Mucosa of descending colon (tissue), 3 donors: ENCODE results near the gene DCLRE1C. TPM values are rescaled to one million over a fixed set of nuclear protein-coding genes. Genes with fewer than 3 reads are reported as not detected.

Experiments
- ATAC-seq: fragments of 200-7000 bp; cut with Tn5 transposase; one replicate; pipeline ENCODE4 v1.9.1; 2020; ENCODE audit warnings: mild to moderate bottlenecking, moderate library complexity
- DNase-seq, 3 donors: peaks; one replicate each; pipeline ENCODE4 v3.0.0-alpha.2; 2020
- H3K36me3 ChIP-seq: fragments of 200-600 bp; one replicate; pipeline ENCODE4 v1.8.0; 2021; ENCODE audit warnings: low read depth, mild to moderate bottlenecking
- H3K4me1 ChIP-seq: fragments of 200-600 bp; one replicate; pipeline ENCODE4 v1.8.0; 2021; ENCODE audit warnings: low read depth, mild to moderate bottlenecking
- H3K4me3 ChIP-seq: fragments of 200-600 bp; one replicate; pipeline ENCODE4 v1.8.0; 2021; ENCODE audit warnings: mild to moderate bottlenecking
- H3K9me3 ChIP-seq: fragments of 200-600 bp; one replicate; pipeline ENCODE4 v1.8.0; 2021; ENCODE audit warnings: mild to moderate bottlenecking
- CTCF ChIP-seq: fragments of 200-600 bp; IDR thresholded peaks from one replicate; pipeline ENCODE4 v1.8.0; 2022; ENCODE audit warnings: antibody characterized with exemption, mild to moderate bottlenecking
- intact Hi-C, 2 donors: fragments of 100-400 bp; cut with DNase I in 1 of 2; cut with micrococcal nuclease in 1 of 2; formaldehyde crosslinking; loops; one replicate each; pipeline versions ENCODE4 v1.11.0 to v1.11.1; 2022; cut with DNase I, micrococcal nuclease
- total RNA-seq, 3 donors: library from RNA; stranded (reverse); fragmentation: NEBNext Ultra II Directional in 2 of 3; extraction: Animal tissue kit (Norgen Biotek cat#: 25700) in 2 of 3; gene quantifications; one replicate each; pipeline versions ENCODE4 v1.2.1 to v1.2.4, GENCODE V29; 2021 to 2023
- donor health status: DM: no; HTN: no; CAD: no; lungs with moderate emphysema.
- donor health status: DM: no; HTN: no; CAD: no.
- donor health status: DM: no; HTN: yes; CAD: no.

Gene DCLRE1C
- total RNA-seq, 3 donors from 2014 or later = 10.2 to 15.6 (median 12.4) TPM

- no peaks in the 10 kb centered on the region for H3K9me3 ChIP-seq
- no peaks in the 10 kb centered on the region for H3K36me3 ChIP-seq
- no peak overlapping the region for H3K4me3 ChIP-seq
- no peak for TF ChIP-seq CTCF
- intact Hi-C loops = no loop called here
- no peak for DNase-seq
- no peaks in the 10 kb centered on the region for H3K4me1 ChIP-seq
- ATAC-seq = peak; percentile 47
These were observed 27.0 kb downstream of the DCLRE1C start for GRCh38 chr10:14926722-14927416.

- no peak for TF ChIP-seq CTCF
- Histone ChIP-seq H3K36me3 (peaks cover 3% of the 10 kb centered on the region), H3K4me1 (no peaks in the 10 kb centered on the region), H3K4me3 (no peak overlapping the region), H3K9me3 (no peaks in the 10 kb centered on the region)
- ATAC-seq (peak; percentile 88), DNase-seq (peak in 1 of 3 donors; percentile 9)
- intact Hi-C loops = no loop called here
These were observed 27.8 kb downstream of the DCLRE1C start for GRCh38 chr10:14926061-14926470.

- no peak for TF ChIP-seq CTCF
- no peaks in the 10 kb centered on the region for H3K4me1 ChIP-seq
- DNase-seq (no peak), ATAC-seq (no peak)
- H3K4me3 ChIP-seq = no peak overlapping the region
- intact Hi-C loops = no loop called here
- H3K9me3 ChIP-seq = no peaks in the 10 kb centered on the region
- peaks cover 8% of the 10 kb centered on the region for H3K36me3 ChIP-seq
These were observed 28.6 kb downstream of the DCLRE1C start for GRCh38 chr10:14925268-14925667.

- no peak for ATAC-seq
- intact Hi-C loops = no loop called here
These were observed 29.9 kb downstream of the DCLRE1C start for GRCh38 chr10:14924013-14924412.

GRCh38 chr10:14918964-14919363 lies 34.9 kb downstream of the DCLRE1C start:
- ATAC-seq (no peak), DNase-seq (no peak)
- intact Hi-C loops = no loop called here
- Histone ChIP-seq H3K36me3 (peaks cover 23% of the 10 kb centered on the region), H3K4me1 (no peaks in the 10 kb centered on the region), H3K4me3 (no peak overlapping the region), H3K9me3 (peaks cover 23% of the 10 kb centered on the region)
- no peak for TF ChIP-seq CTCF

More at GRCh38 chr10:14924013-14924412, 29.9 kb downstream of the DCLRE1C start:
- Histone ChIP-seq H3K4me3 (no peak overlapping the region), H3K9me3 (no peaks in the 10 kb centered on the region), H3K36me3 (peaks cover 11% of the 10 kb centered on the region), H3K4me1 (no peaks in the 10 kb centered on the region)
- no peak for DNase-seq
- TF ChIP-seq CTCF = no peak

- Histone ChIP-seq H3K4me1 (no peaks in the 10 kb centered on the region), H3K4me3 (no peak overlapping the region), H3K36me3 (peaks cover 23% of the 10 kb centered on the region), H3K9me3 (peaks cover 23% of the 10 kb centered on the region)
- TF ChIP-seq CTCF = no peak
- DNase-seq (no peak), ATAC-seq (no peak)
- intact Hi-C loops = no loop called here
These were observed 36.1 kb downstream of the DCLRE1C start for GRCh38 chr10:14917827-14918226.
